K562 (cell line): Measurements from ENCODE around the gene TP63. TPM values are rescaled to one million over a fixed set of nuclear protein-coding genes. Genes with fewer than 3 reads are reported as not detected.

Source experiments
- ATAC-seq: fragments of 200-7000 bp; cut with Tn5 transposase; 3 replicates; pipeline ENCODE4 v1.9.1; 2020; ENCODE audit warnings: moderate library complexity
- BruUV-seq: library from RNA; stranded (reverse); fragments of 400-500 nt; replicated peaks from 2 replicates; lab custom pipeline; 2021; lab: Mats Ljungman, UMichigan
- CTCF ChIA-PET: fragments of 300-600 bp; formaldehyde crosslinking; extraction: SDS; loops from one replicate; lab custom pipeline; 2021; ENCODE audit warnings: low intra/inter-chr PET ratio; lab: Yijun Ruan, JAX
- POLR2A ChIA-PET: fragments of 300-600, 350-650 bp; sonication (Branson Sonifier 250); formaldehyde crosslinking; extraction: SDS; loops from one replicate; lab custom pipeline; 2021; ENCODE audit warnings: antibody characterized with exemption, inconsistent platforms; lab: Yijun Ruan, JAX
- DNase-seq, 4 experiments: peaks; one replicate each; pipeline versions ENCODE4 v3.0.0 to v3.0.0-alpha.2; 2011 to 2018; ENCODE audit warnings: low spot score in 3 of 4, mixed read lengths in 3 of 4; ENCODE audit errors: extremely low read depth in 1 of 4
- FAIRE-seq: peaks from 2 replicates; lab custom pipeline; 2011; peaks lifted over from hg19 to GRCh38; lab: Jason Lieb, UNC
- H2AFZ ChIP-seq: 2 replicates; pipeline ENCODE4 v1.6.0; 2011; ENCODE audit warnings: low read depth, low read length, control low read depth, inconsistent platforms
- H3K27ac ChIP-seq: fragments of 200-600 bp; 3 replicates; pipeline ENCODE4 v1.8.0; 2011; ENCODE audit warnings: low read depth, mild to moderate bottlenecking, control low read depth, inconsistent platforms, low read length, moderate library complexity, mixed read lengths; ENCODE audit errors: extremely low read depth
- H3K27me3 ChIP-seq, 2 experiments: fragments of 300-600 bp in 1 of 2; 2 replicates in 1 of 2; 3 replicates in 1 of 2; pipeline versions ENCODE4 v1.6.0 to v1.8.0; 2011; ENCODE audit warnings: inconsistent platforms in 2 of 2, low read length in 2 of 2, mild to moderate bottlenecking in 1 of 2, mixed read lengths in 1 of 2, moderate library complexity in 1 of 2; ENCODE audit not compliant: control insufficient read depth in 2 of 2, insufficient read depth in 2 of 2
- H3K36me3 ChIP-seq: fragments of 300-600 bp; 3 replicates; pipeline ENCODE4 v1.8.0; 2011; ENCODE audit warnings: mild to moderate bottlenecking, low read length, inconsistent platforms; ENCODE audit not compliant: control insufficient read depth, insufficient read depth
- H3K4me1 ChIP-seq, 2 experiments: fragments of 200-600 bp in 1 of 2; replicated peaks in 1 of 2; 2 replicates in 1 of 2; 3 replicates in 1 of 2; pipeline versions ENCODE4 v1.5.1 to v1.8.0; 2011; ENCODE audit warnings: inconsistent platforms in 2 of 2, low read length in 2 of 2, mild to moderate bottlenecking in 1 of 2, mixed read lengths in 1 of 2, moderate library complexity in 1 of 2; ENCODE audit not compliant: control insufficient read depth in 2 of 2, insufficient read depth in 2 of 2
- H3K4me2 ChIP-seq: 2 replicates; pipeline ENCODE4 v1.6.1; 2011; ENCODE audit warnings: low read length, control low read depth, inconsistent platforms, mixed read lengths; ENCODE audit not compliant: insufficient read depth
- H3K4me3 ChIP-seq: fragments of 200-600 bp; sonication (generic), shearing (Covaris generic); 2 replicates; pipeline ENCODE4 v1.5.1; 2016; ENCODE audit warnings: control low read depth, inconsistent platforms
- H3K79me2 ChIP-seq: fragments of 200-600 bp; 3 replicates; pipeline ENCODE4 v1.8.0; 2011; ENCODE audit warnings: low read length, inconsistent platforms; ENCODE audit not compliant: control insufficient read depth, insufficient read depth
- H3K9ac ChIP-seq, 2 experiments: 2 replicates each; pipeline versions ENCODE4 v1.6.0 to v1.6.1; 2011; ENCODE audit warnings: low read depth in 2 of 2, low read length in 2 of 2, control low read depth in 1 of 2, inconsistent platforms in 1 of 2, mild to moderate bottlenecking in 1 of 2, mixed read lengths in 1 of 2; ENCODE audit not compliant: insufficient read depth in 1 of 2
- H3K9me1 ChIP-seq: one replicate; pipeline ENCODE4 v1.6.0; 2011; ENCODE audit warnings: inconsistent platforms, mild to moderate bottlenecking, low read length, moderate library complexity; ENCODE audit not compliant: control insufficient read depth, insufficient read depth
- H3K9me3 ChIP-seq: replicated peaks from 2 replicates; pipeline ENCODE4 v1.5.1; 2011; ENCODE audit warnings: low read depth, low read length, inconsistent platforms; ENCODE audit not compliant: control insufficient read depth, insufficient read depth
- H4K20me1 ChIP-seq: replicated peaks from 2 replicates; pipeline ENCODE4 v1.6.1; 2011; ENCODE audit warnings: low read length, inconsistent platforms, mixed read lengths; ENCODE audit not compliant: control insufficient read depth, insufficient read depth
- BCL6 ChIP-seq: fragments of 250-450 bp; sonication (Bioruptor Pico); IDR thresholded peaks from 2 replicates; pipeline ENCODE4 v1.4.0; 2020
- CBX3 ChIP-seq, 2 experiments: IDR thresholded peaks; 1 replicate in 1 of 2; 2 replicates in 1 of 2; pipeline ENCODE4 v1.6.1; 2012; ENCODE audit warnings: inconsistent platforms in 2 of 2, low read length in 2 of 2, borderline replicate concordance in 1 of 2, control low read depth in 1 of 2
- FOXM1 ChIP-seq, 2 experiments: fragments of 450-650 bp in 1 of 2; sonication (generic) in 1 of 2; formaldehyde crosslinking in 1 of 2; IDR thresholded peaks; 2 replicates each; pipeline versions ENCODE4 v1.6.1 to v1.9.0; 2017 to 2022; ENCODE audit warnings: low read depth in 2 of 2, mild to moderate bottlenecking in 2 of 2, missing genetic modification reagents in 1 of 2, moderate library complexity in 1 of 2
- IFI16 ChIP-seq: fragments of 250-450 bp; sonication (Bioruptor Pico); IDR thresholded peaks from 2 replicates; pipeline ENCODE4 v2.1.2; 2022; ENCODE audit warnings: mild to moderate bottlenecking, inconsistent platforms
- MYBL2 ChIP-seq, 2 experiments: fragments of 450-650 bp in 1 of 2; sonication (generic) in 1 of 2; formaldehyde crosslinking in 1 of 2; IDR thresholded peaks; 2 replicates each; pipeline versions ENCODE4 v1.6.1 to v1.8.1; 2017 to 2022; ENCODE audit warnings: borderline replicate concordance in 1 of 2, inconsistent platforms in 1 of 2, low read depth in 1 of 2, mild to moderate bottlenecking in 1 of 2, missing genetic modification reagents in 1 of 2, moderate library complexity in 1 of 2
- NFE2 ChIP-seq: IDR thresholded peaks from 2 replicates; pipeline ENCODE4 v1.6.1; 2014; ENCODE audit warnings: antibody characterized with exemption, low read depth
- ZNF263 ChIP-seq: sonication (generic); formaldehyde crosslinking; IDR thresholded peaks from 2 replicates; pipeline ENCODE4 v1.8.0; 2022; ENCODE audit warnings: mild to moderate bottlenecking, missing genetic modification reagents, borderline replicate concordance
- WGBS: fragments of 100-300 bp; shearing (Covaris generic); methylation state at CpG from one replicate; pipeline ENCODE4 v1.1.6; 2016; ENCODE audit warnings: low coverage, mixed read lengths; ENCODE audit not compliant: insufficient coverage; ENCODE audit errors: missing lambda C conversion rate; 5-methylcytosine and 5-hydroxymethylcytosine counted together
- in situ Hi-C: fragments of 300-500 bp; cut with MboI; formaldehyde crosslinking; loops from 4 replicates; pipeline ENCODE4 v1.15.0; 2018; ENCODE audit warnings: inconsistent platforms, mixed read lengths
- intact Hi-C: fragments of 100-400 bp; cut with micrococcal nuclease; formaldehyde crosslinking; loops from 2 replicates; pipeline ENCODE4 v1.14.2; 2022
- polyA plus RNA-seq, 8 experiments: library from polyadenylated mRNA; depleted of rRNA in 4 of 8; stranded (reverse) in 5 of 8; unstranded in 3 of 8; fragments of >200 nt; fragmentation: Nextera tagmentation in 2 of 8; fragmentation: Illumina TruSeq in 1 of 8; extraction: Ambion mirVana in 2 of 8; extraction: Trizol in 1 of 8; gene quantifications; 2 replicates each; pipeline versions ENCODE4 v1.2.1 to v1.2.3, GENCODE V29; 2011 to 2014; ENCODE audit warnings: inconsistent platforms in 1 of 8, missing spikeins in 1 of 8
- total RNA-seq, 7 experiments: library from RNA; depleted of rRNA in 6 of 7; stranded (reverse); fragments of >200 nt in 6 of 7; fragmentation: Illumina TruSeq in 2 of 7; extraction: Trizol in 2 of 7; gene quantifications; 2 replicates each; pipeline versions ENCODE4 v1.2.1 to v1.2.3, GENCODE V29; 2011 to 2021; ENCODE audit warnings: low replicate concordance in 1 of 7
- TF ChIP-seq, protein P1 (sequence below): sonication (generic); formaldehyde crosslinking; IDR thresholded peaks from 2 replicates; pipeline ENCODE4 v1.4.0; 2020; ENCODE audit warnings: mild to moderate bottlenecking, missing genetic modification reagents

TP63 gene
- total and polyA plus RNA-seq, 9 of the 15 experiments (the other 6 are each of a cell fraction or from before 2014, with no cell fraction given), result 0.32 to 1.4 (median 0.50) TPM

DNA sequence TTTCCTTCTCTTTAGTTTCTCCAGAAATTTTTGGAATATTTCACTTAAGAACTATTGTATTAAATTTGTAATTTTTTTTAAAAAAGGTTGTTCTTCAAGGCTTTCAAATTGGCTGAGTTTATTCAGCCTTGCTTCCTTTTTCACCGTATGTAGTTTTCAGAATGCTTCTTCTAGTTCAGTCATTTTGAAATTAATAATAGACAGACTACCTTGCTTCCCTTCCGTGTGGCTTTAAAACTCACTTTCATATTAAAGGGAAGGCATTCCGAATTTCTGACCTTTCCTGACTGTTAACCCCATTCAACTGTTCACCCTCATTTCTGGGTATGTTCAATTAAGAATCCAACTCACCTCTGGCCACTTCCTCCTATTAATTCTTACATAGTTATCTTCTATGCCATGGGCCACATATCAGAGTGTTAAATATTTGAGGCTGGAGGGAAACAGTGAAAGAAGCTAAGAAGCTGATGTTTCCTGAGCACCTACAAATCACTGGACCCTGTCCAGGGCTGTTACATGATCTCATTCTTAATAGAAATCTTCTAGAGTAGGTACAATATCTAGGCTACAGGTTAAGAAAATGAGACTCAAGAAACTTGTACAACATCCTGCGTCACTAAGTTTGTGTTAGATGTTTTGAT, 252.0 kb downstream of the TP63 start:
- no peak for FAIRE-seq

More for the DNA sequence above, 252.0 kb downstream of the TP63 start:
- H3K9me1 ChIP-seq, result no peaks in the 10 kb centered on the region
- H3K27me3 ChIP-seq, result no peaks in the 10 kb centered on the region
- WGBS, result 5% methylated on average over 4 of the region's 4 CpGs
- ATAC-seq, result no peak
- CTCF ChIA-PET, result no interaction called here
- BruUV-seq, result no TSS peak
- H3K27ac ChIP-seq, result no peak overlapping the region
- no peaks in the 10 kb centered on the region for H3K79me2 ChIP-seq
- intact Hi-C loops (no loop called here), in situ Hi-C loops (no loop called here)
- H3K4me1 ChIP-seq, result no peaks in the 10 kb centered on the region
- H3K9ac ChIP-seq, result no peak overlapping the region
- H4K20me1 ChIP-seq, result no peaks in the 10 kb centered on the region
- TF ChIP-seq MYBL2 (IDR thresholded peaks at IDR 0.05; ENCODE audit: low read depth) (no peak), MYBL2 (CRISPR knock-in tag; IDR thresholded peaks at IDR 0.05; ENCODE audit: borderline replicate concordance) (no peak), NFE2 (no peak), BCL6 (no peak), FOXM1 (IDR thresholded peaks at IDR 0.05; ENCODE audit: low read depth) (no peak), FOXM1 (CRISPR knock-in tag; IDR thresholded peaks at IDR 0.05; ENCODE audit: low read depth) (no peak), ZNF263 (CRISPR knock-in tag) (no peak), IFI16 (CRISPR knock-in tag) (no peak), CBX3 (IDR thresholded peaks at IDR 0.05; ENCODE audit: borderline replicate concordance in 1 of 2, low read length in 2 of 2) (no peak)
- TF ChIP-seq, protein P1, sequence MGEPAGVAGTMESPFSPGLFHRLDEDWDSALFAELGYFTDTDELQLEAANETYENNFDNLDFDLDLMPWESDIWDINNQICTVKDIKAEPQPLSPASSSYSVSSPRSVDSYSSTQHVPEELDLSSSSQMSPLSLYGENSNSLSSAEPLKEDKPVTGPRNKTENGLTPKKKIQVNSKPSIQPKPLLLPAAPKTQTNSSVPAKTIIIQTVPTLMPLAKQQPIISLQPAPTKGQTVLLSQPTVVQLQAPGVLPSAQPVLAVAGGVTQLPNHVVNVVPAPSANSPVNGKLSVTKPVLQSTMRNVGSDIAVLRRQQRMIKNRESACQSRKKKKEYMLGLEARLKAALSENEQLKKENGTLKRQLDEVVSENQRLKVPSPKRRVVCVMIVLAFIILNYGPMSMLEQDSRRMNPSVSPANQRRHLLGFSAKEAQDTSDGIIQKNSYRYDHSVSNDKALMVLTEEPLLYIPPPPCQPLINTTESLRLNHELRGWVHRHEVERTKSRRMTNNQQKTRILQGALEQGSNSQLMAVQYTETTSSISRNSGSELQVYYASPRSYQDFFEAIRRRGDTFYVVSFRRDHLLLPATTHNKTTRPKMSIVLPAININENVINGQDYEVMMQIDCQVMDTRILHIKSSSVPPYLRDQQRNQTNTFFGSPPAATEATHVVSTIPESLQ (CRISPR knock-in tag), result no peak
- H2AFZ ChIP-seq, result no peak overlapping the region
- POLR2A ChIA-PET, result no interaction called here
- no peaks in the 10 kb centered on the region for H3K36me3 ChIP-seq
- no peak for DNase-seq
- H3K4me3 ChIP-seq, result no peak overlapping the region
- no peaks in the 10 kb centered on the region for H3K9me3 ChIP-seq
- H3K4me2 ChIP-seq, result no peak overlapping the region
